CD4-positive, CD25-positive, alpha-beta regulatory T cell (primary cell): Measurements from ENCODE around the gene GRAP2. TPM values are rescaled to one million over a fixed set of nuclear protein-coding genes. Genes with fewer than 3 reads are reported as not detected.

Experiments used
- ATAC-seq, 2 donors: fragments of 150-1000 bp; cut with Tn5 transposase; one replicate each; pipeline ENCODE4 v1.10.0; 2021; ENCODE audit warnings: low read depth in 2 of 2, moderate number of reproducible peaks in 2 of 2, moderate library complexity in 1 of 2
- DNase-seq, 3 donors: peaks; one replicate each; pipeline versions ENCODE4 v3.0.0 to v3.0.0-alpha.2; 2012 to 2022; ENCODE audit warnings: mixed read lengths in 1 of 3
- H3K27ac ChIP-seq: one replicate; pipeline ENCODE4 v1.7.0; 2013; ENCODE audit warnings: mild to moderate bottlenecking, low read length; ENCODE audit not compliant: insufficient read depth, poor library complexity, severe bottlenecking
- H3K27me3 ChIP-seq: one replicate; pipeline ENCODE4 v1.7.0; 2013; ENCODE audit warnings: low read length; ENCODE audit not compliant: control insufficient read depth, insufficient read depth
- H3K36me3 ChIP-seq: one replicate; pipeline ENCODE4 v1.7.0; 2013; ENCODE audit warnings: mild to moderate bottlenecking, low read length, moderate library complexity; ENCODE audit not compliant: control insufficient read depth, insufficient read depth
- H3K4me1 ChIP-seq: 2 replicates; pipeline ENCODE4 v1.7.0; 2013; ENCODE audit warnings: mild to moderate bottlenecking, low read length; ENCODE audit not compliant: insufficient read depth, control insufficient read depth, poor library complexity, severe bottlenecking
- H3K4me3 ChIP-seq: one replicate; pipeline ENCODE4 v1.7.0; 2013; ENCODE audit warnings: low read depth, mild to moderate bottlenecking, low read length, moderate library complexity
- H3K9me3 ChIP-seq, 2 experiments: 1 replicate in 1 of 2; 2 replicates in 1 of 2; pipeline ENCODE4 v1.7.0; 2013; ENCODE audit warnings: low read length in 2 of 2, mild to moderate bottlenecking in 1 of 2, moderate library complexity in 1 of 2; ENCODE audit not compliant: control insufficient read depth in 2 of 2
- H3K27ac Mint-ChIP-seq, 3 donors: one replicate each; pipeline ENCODE4 v1.8.0; 2020 to 2022; ENCODE audit warnings: mild to moderate bottlenecking in 3 of 3, mixed read lengths in 3 of 3, moderate library complexity in 2 of 3
- H3K27me3 Mint-ChIP-seq: one replicate; pipeline ENCODE4 v1.8.0; 2022; ENCODE audit warnings: mild to moderate bottlenecking, mixed read lengths
- H3K36me3 Mint-ChIP-seq: one replicate; pipeline ENCODE4 v1.8.0; 2020; ENCODE audit warnings: mixed read lengths
- H3K4me1 Mint-ChIP-seq, 4 donors: one replicate each; pipeline ENCODE4 v1.8.0; 2020 to 2022; ENCODE audit warnings: mixed read lengths in 4 of 4, mild to moderate bottlenecking in 1 of 4
- H3K4me3 Mint-ChIP-seq, 4 donors: one replicate each; pipeline ENCODE4 v1.8.0; 2020 to 2022; ENCODE audit warnings: mild to moderate bottlenecking in 4 of 4, mixed read lengths in 4 of 4, moderate library complexity in 3 of 4
- H3K9me3 Mint-ChIP-seq, 7 donors: one replicate each; pipeline ENCODE4 v1.8.0; 2020 to 2022; ENCODE audit warnings: mixed read lengths in 7 of 7, mild to moderate bottlenecking in 3 of 7, moderate library complexity in 2 of 7
- polyA plus RNA-seq, 4 donors: library from polyadenylated mRNA; unstranded; fragments of 300-500 nt; fragmentation: Illumina TruSeq; gene quantifications; one replicate each; pipeline ENCODE4 v1.2.3, GENCODE V29; 2021
- total RNA-seq: library from RNA; stranded (reverse); gene quantifications from one replicate; pipeline ENCODE4 v1.2.3, GENCODE V29; 2022

GRAP2 gene
- total and polyA plus RNA-seq, 5 donors from 2014 or later = 48.9 to 160 (median 55.3) TPM

DNA sequence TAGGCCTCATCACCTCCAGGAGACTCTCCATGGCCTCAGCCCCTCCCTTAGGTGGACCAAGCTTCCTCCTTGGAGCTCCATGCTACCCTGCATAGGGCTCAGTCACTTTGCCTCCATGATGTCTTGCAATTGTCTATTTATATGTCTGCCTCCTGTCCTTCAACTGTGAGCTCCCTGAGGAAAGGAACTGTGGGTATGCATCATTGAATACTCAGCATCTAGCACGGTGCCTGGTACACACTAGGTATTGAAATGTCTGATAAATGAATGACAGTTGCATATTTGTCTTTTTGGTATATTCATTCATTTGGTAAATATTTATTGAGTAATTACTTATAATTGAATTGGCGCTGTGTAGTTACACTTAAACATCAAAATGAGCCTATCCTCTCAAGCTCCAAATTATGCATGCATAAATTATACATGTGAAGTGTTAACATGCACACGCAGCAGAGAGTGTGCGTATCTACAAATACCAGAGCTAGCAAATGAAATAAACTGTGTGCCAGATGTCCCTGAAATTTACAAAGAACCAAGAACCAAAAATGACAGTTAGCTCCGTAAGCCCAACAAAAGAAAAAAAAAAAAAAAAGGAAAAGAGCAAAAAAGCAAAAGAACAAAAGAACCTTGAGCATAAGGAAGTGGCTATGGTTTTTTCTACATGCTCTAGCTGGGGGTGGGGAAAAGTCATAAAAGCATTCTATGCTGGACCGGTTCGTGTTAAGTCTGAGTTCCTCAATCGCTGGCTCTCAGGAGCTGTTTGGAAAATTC, 25.2 kb downstream of the GRAP2 start:
- H3K27me3 ChIP-seq = no peaks in the 10 kb centered on the region
- Mint-ChIP-seq H3K4me1 (peaks cover 42 to 54% (median 49%) of the 10 kb centered on the region in 4 donors), H3K9me3 (no peaks in the 10 kb centered on the region), H3K4me3 (peak overlapping the region in 2 of 4 donors; percentile 85 to 87), H3K27ac (peak overlapping the region; percentile 82 to 89 (median 88)), H3K27me3 (no peaks in the 10 kb centered on the region), H3K36me3 (peaks cover 36% of the 10 kb centered on the region)
- H3K27ac ChIP-seq = peak overlapping the region; percentile 62
- DNase-seq = peak in 2 of 3 donors; percentile 54 to 72
- H3K36me3 ChIP-seq = no peaks in the 10 kb centered on the region
- H3K9me3 ChIP-seq = no peaks in the 10 kb centered on the region
- H3K4me1 ChIP-seq = peaks cover 98% of the 10 kb centered on the region
- peak overlapping the region; percentile 84 for H3K4me3 ChIP-seq
- peak; percentile 61 to 63 for ATAC-seq

DNA sequence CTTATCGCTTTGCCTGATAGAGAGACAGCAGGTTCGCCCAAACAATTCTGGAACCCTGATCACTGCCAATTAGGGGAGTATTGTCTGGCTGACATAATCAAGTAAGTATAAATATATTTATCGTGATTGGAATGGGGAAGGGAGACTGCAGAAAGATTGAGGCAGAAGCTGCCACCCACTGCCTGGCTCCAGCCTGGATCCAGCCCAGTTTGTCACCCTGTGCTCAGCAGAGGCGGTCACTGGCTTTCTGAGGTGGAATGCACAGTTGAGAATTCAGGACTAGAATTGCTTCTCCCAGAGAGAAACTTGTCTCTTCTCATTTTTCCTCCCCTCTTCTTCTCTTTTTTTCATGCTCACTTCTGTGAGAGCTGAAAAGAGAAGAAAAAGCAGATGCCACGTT, 25.9 kb downstream of the GRAP2 start:
- H3K27ac ChIP-seq = peak overlapping the region; percentile 62

DNA sequence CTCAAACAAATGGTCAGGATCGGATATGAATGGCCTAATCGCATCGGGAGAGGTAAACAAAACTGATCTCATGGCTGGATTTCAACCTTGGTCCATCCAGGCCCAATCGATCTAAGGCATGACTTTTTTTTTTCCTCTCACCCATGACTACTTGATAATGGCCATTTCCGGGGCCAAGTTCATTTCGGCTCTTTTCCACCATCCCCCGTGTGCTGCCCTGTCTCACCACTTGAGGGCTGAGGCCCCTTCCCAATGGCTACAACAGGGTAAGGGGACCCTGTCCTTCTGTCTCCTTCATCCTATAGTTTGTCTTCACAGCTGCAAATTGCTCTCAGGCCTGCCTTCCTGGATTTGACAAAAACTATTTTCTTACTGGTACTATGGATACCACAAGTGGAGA, 26.7 kb downstream of the GRAP2 start:
- H3K36me3 Mint-ChIP-seq = peaks cover 26% of the 10 kb centered on the region
- H3K27ac Mint-ChIP-seq = peak overlapping the region in 1 of 3 donors; percentile 91
- DNase-seq (peak in 1 of 3 donors; percentile 55), ATAC-seq (no peak)
- Histone ChIP-seq H3K4me3 (peak overlapping the region; percentile 84), H3K9me3 (no peaks in the 10 kb centered on the region), H3K4me1 (peaks cover 98% of the 10 kb centered on the region), H3K36me3 (no peaks in the 10 kb centered on the region), H3K27ac (peak overlapping the region; percentile 62), H3K27me3 (no peaks in the 10 kb centered on the region)
- no peaks in the 10 kb centered on the region for H3K27me3 Mint-ChIP-seq
- no peak overlapping the region for H3K4me3 Mint-ChIP-seq
- H3K9me3 Mint-ChIP-seq = no peaks in the 10 kb centered on the region
- H3K4me1 Mint-ChIP-seq = peaks cover 30 to 42% (median 37%) of the 10 kb centered on the region in 4 donors

More for the DNA sequence above, 25.9 kb downstream of the GRAP2 start:
- H3K4me1 Mint-ChIP-seq = peaks cover 38 to 49% (median 45%) of the 10 kb centered on the region in 4 donors
- H3K4me3 Mint-ChIP-seq = peak overlapping the region in 2 of 4 donors; percentile 85 to 87
- Histone ChIP-seq H3K36me3 (no peaks in the 10 kb centered on the region), H3K4me1 (peaks cover 98% of the 10 kb centered on the region), H3K4me3 (peak overlapping the region; percentile 84), H3K27me3 (no peaks in the 10 kb centered on the region), H3K9me3 (no peaks in the 10 kb centered on the region)
- peak overlapping the region; percentile 82 to 91 (median 88) for H3K27ac Mint-ChIP-seq
- ATAC-seq (peak in 1 of 2 donors; percentile 7), DNase-seq (no peak)
- H3K36me3 Mint-ChIP-seq = peaks cover 34% of the 10 kb centered on the region
- H3K27me3 Mint-ChIP-seq = no peaks in the 10 kb centered on the region
- no peaks in the 10 kb centered on the region for H3K9me3 Mint-ChIP-seq

DNA sequence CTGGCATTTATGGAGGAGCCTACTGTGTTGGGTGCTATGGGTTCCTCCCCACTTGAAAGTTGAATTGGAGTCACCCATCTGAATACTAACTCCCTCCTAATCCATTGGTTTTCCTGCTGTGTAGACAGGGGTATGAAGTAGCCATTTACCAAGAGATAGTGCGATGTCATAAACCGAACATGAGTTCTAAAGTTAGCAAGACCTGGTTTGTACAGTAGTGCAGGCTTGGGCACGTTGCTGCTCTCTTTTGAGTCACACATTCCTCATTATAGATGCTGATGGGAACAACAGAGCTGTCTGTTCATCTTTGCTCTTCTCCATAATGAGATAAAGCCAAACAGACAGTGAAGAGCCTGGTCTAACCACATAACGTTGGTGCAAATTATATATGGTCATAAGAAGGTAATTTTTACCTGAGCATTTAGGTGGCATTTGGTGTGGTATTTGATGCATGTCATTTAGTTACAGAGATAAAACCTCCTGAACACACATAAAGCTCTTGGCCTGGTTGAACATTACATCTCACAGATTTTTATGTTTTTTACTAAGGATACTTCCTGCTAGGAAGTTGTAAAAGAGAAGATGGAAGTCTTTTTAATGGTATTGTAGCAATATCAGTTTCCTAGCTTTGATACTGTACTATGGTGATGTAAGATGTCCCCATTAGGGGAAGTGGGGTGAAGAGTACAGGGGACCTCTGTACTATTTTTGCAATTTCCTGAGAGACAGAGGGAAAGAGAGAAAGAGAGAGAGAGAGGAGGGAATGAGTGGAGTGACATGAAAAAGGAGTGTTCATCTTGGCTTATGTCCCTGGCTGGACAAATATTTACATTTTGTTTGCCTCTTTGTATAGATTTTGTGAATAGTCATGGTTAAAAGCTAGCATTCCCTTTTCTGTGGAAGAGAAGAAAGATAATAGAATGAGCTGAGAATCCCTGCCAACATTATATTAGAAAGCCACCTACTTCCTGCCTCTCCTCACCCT, 27.9 kb downstream of the GRAP2 start:
- H3K9me3 Mint-ChIP-seq = no peaks in the 10 kb centered on the region
- DNase-seq (no peak), ATAC-seq (no peak)
- peaks cover 29 to 43% (median 39%) of the 10 kb centered on the region in 4 donors for H3K4me1 Mint-ChIP-seq
- H3K27me3 Mint-ChIP-seq = no peaks in the 10 kb centered on the region
- Histone ChIP-seq H3K9me3 (no peaks in the 10 kb centered on the region), H3K4me3 (peak overlapping the region; percentile 84), H3K27me3 (no peaks in the 10 kb centered on the region), H3K4me1 (peaks cover 98% of the 10 kb centered on the region), H3K27ac (peak overlapping the region; percentile 62), H3K36me3 (no peaks in the 10 kb centered on the region)
- peaks cover 25% of the 10 kb centered on the region for H3K36me3 Mint-ChIP-seq
- no peak overlapping the region for H3K4me3 Mint-ChIP-seq
- no peak overlapping the region for H3K27ac Mint-ChIP-seq

DNA sequence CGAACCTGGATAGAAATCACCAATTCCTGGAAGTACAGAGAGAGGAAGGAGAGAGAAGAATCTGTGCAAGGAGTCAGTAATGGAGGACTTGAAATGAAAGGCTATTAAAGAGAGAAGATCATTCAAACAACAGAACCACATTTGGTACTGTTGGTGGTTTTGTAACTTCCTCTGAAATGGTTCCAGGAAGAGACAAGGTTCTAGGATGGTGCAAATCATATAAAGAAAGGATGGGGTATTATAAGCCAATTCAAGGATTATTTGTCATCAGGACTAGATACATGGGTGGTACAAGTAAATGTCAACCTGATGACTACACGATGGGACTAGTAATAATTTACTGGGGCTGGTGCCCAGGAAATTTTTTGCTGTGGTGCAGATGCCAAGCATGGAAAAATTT, 30.4 kb downstream of the GRAP2 start:
- H3K27me3 ChIP-seq = no peaks in the 10 kb centered on the region
- H3K27me3 Mint-ChIP-seq = no peaks in the 10 kb centered on the region
- peaks cover 99% of the 10 kb centered on the region for H3K4me1 ChIP-seq
- peak overlapping the region; percentile 84 for H3K4me3 ChIP-seq
- H3K9me3 Mint-ChIP-seq = no peaks in the 10 kb centered on the region
- peak overlapping the region; percentile 60 for H3K27ac ChIP-seq
- no peaks in the 10 kb centered on the region for H3K36me3 ChIP-seq
- H3K4me1 Mint-ChIP-seq = peaks cover 32 to 43% (median 38%) of the 10 kb centered on the region in 4 donors
- ATAC-seq (peak in 1 of 2 donors; percentile 23), DNase-seq (peak in 1 of 3 donors; percentile 52)
- peaks cover 18% of the 10 kb centered on the region for H3K36me3 Mint-ChIP-seq
- no peaks in the 10 kb centered on the region for H3K9me3 ChIP-seq
- H3K4me3 Mint-ChIP-seq = no peak overlapping the region
- H3K27ac Mint-ChIP-seq = no peak overlapping the region

DNA sequence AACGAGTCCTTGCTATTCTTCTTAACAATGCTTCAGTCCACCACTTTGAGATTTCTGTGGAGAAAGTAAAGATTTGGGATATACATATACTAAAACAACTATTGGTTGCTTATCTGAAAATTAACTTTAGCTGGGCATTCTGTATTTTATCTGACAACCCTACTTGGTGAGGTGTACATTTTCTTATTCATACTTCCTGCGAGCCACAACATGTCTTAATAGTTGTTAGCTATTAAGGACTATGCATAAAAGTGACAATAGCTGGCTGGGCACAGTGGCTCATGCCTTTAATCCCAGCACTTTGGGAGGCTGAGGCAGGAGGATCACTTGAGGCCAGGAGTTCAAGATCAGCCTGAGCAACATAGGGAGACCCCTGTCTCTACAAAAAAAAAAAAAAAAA, 31.3 kb downstream of the GRAP2 start:
- Histone ChIP-seq H3K9me3 (no peaks in the 10 kb centered on the region), H3K4me3 (peak overlapping the region; percentile 84), H3K27ac (peak overlapping the region; percentile 60), H3K36me3 (no peaks in the 10 kb centered on the region), H3K27me3 (no peaks in the 10 kb centered on the region), H3K4me1 (peaks cover 99% of the 10 kb centered on the region)
- H3K9me3 Mint-ChIP-seq = no peaks in the 10 kb centered on the region
- peaks cover 34 to 47% (median 42%) of the 10 kb centered on the region in 4 donors for H3K4me1 Mint-ChIP-seq
- ATAC-seq (no peak), DNase-seq (no peak)
- peak overlapping the region in 1 of 3 donors; percentile 92 for H3K27ac Mint-ChIP-seq
- H3K36me3 Mint-ChIP-seq = peaks cover 18% of the 10 kb centered on the region
- H3K4me3 Mint-ChIP-seq = peak overlapping the region in 1 of 4 donors; percentile 53
- H3K27me3 Mint-ChIP-seq = no peaks in the 10 kb centered on the region

DNA sequence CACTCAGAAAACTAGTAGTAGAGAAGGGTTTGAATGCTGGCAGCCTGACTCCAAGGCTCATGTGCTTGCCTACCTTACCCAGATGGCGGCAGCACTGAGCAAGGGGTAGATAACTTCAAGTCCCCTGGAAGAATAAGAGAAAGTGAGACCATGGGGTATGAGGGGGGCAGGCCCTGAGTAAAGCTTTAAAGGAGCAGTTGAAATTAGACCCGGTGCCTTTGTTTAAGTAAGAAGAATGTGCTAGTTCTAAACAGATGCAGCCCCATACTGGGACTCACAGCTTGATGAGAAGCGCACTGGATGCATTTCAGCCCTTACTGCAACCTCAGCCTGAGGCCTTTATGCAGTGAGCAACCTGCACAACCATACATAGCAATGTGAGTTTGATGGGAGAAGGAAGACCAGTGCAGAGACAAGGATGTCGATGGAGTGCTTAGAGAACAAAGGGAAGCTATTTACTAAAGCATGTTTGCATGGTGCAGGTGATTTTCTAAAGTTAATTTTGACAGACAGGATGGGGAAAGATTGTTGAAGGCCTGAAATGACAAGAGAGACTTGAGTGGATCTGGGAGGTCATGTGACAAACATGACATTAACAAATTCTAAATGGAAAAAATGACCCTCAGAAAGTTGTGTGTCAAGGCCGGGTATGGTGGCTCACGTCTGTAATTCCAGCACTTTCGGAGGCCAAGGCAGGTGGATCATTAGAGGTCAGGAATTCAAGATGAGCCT, 32.2 kb downstream of the GRAP2 start:
- Mint-ChIP-seq H3K27ac (peak overlapping the region; percentile 90 to 94 (median 93)), H3K4me1 (peaks cover 32 to 56% (median 47%) of the 10 kb centered on the region in 4 donors), H3K4me3 (peak overlapping the region; percentile 42 to 82 (median 74)), H3K36me3 (peaks cover 12% of the 10 kb centered on the region), H3K27me3 (no peaks in the 10 kb centered on the region), H3K9me3 (no peaks in the 10 kb centered on the region)
- ATAC-seq (peak in 1 of 2 donors; percentile 44), DNase-seq (peak; percentile 37 to 78 (median 47))
- no peaks in the 10 kb centered on the region for H3K27me3 ChIP-seq
- H3K4me3 ChIP-seq = peak overlapping the region; percentile 62
- H3K27ac ChIP-seq = peak overlapping the region; percentile 60
- peaks cover 99% of the 10 kb centered on the region for H3K4me1 ChIP-seq
- no peaks in the 10 kb centered on the region for H3K9me3 ChIP-seq
- H3K36me3 ChIP-seq = no peaks in the 10 kb centered on the region
